Choroid plexus epithelial cell (primary cell): ENCODE measurements around the gene MAMDC2.

Source experiments
- DNase-seq: peaks from one replicate; pipeline ENCODE4 v3.0.0-alpha.2; 2010; ENCODE audit warnings: low read depth
- H3K4me3 ChIP-seq: 2 replicates; pipeline ENCODE4 v1.5.1; 2011; ENCODE audit warnings: low read depth, mild to moderate bottlenecking, control low read depth, low read length, moderate library complexity
- TF ChIP-seq, protein P1 (sequence below): conservative IDR thresholded peaks from 2 replicates; pipeline ENCODE4 v1.5.1; 2011; ENCODE audit warnings: low read depth, mild to moderate bottlenecking, control low read depth, inconsistent platforms, low read length, moderate library complexity

MAMDC2 gene

DNA sequence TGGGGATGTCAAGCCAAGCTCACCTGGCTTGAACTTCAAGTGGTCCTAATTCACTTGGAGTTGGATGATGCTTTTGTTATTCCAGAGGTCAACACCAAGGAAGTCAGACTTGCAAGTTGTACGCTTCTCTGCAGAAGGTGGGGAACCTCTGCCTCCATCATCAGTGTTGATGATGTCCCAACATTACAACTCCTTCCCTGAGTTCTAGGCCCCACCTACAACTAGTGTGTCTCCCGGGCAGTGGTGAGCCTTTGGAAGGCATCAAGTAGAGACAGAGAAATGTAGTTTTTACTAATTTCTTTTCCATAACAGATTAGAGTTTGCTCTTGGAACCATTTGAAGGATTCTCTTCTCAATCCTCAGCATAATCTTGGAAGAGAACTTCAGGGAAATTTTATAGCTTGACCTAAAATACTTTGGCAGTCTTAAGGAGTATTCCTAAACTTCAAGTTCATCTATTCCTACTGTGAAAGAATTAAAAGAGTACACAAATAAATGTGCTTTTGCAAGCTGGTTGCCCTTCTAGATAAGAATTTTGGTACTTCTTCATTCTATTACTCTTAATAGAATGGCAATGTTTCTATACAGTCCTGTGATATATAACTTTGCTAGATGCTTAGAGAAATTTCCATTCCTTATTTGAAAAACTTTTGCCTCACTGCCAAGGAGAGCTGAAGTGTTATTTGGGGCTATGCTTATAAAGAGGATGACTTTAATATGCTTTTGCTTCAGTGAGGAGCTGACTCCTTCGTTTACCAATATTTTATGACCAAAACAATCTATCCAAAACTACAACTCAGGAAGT lies 12.0 kb downstream of the MAMDC2 start:
- TF ChIP-seq, protein P1, sequence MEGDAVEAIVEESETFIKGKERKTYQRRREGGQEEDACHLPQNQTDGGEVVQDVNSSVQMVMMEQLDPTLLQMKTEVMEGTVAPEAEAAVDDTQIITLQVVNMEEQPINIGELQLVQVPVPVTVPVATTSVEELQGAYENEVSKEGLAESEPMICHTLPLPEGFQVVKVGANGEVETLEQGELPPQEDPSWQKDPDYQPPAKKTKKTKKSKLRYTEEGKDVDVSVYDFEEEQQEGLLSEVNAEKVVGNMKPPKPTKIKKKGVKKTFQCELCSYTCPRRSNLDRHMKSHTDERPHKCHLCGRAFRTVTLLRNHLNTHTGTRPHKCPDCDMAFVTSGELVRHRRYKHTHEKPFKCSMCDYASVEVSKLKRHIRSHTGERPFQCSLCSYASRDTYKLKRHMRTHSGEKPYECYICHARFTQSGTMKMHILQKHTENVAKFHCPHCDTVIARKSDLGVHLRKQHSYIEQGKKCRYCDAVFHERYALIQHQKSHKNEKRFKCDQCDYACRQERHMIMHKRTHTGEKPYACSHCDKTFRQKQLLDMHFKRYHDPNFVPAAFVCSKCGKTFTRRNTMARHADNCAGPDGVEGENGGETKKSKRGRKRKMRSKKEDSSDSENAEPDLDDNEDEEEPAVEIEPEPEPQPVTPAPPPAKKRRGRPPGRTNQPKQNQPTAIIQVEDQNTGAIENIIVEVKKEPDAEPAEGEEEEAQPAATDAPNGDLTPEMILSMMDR, result no peak
- no peak overlapping the region for H3K4me3 ChIP-seq
- no peak for DNase-seq

DNA sequence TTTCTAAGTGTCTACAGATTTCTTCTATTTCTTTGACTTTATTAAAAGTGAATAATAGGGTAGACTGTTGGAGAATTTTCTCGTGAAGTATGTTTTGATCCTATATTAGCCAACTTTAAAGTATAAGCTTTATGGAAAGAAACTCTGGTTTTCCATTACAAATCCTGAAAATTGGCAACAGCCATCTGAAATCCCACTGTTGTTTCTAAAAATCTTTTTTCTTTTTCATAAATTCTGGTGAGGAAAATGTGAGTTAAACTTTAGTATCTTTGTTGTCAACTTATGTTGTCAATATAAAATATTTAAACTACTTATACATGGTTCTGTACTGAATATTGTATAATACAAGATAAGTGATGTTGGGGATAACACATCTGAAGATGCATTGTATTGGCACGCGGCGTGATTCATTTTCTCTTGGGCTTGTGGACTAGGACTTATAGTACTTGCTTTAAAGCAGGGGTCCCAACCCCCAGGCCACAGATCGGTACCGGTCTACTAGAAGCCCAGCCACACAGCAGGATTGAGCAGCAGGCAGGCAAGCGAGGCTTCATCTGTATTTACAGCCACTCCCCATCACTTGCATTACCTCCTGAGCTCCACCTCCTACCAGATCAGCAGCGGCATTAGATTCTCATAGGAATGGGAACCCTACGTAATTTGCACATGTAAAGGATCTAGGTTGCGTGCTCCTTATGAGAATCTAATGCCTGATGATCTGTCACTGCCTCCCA lies 12.7 kb downstream of the MAMDC2 start:
- H3K4me3 ChIP-seq, result no peak overlapping the region
- no peak for DNase-seq
- TF ChIP-seq, protein P1, result no peak

DNA sequence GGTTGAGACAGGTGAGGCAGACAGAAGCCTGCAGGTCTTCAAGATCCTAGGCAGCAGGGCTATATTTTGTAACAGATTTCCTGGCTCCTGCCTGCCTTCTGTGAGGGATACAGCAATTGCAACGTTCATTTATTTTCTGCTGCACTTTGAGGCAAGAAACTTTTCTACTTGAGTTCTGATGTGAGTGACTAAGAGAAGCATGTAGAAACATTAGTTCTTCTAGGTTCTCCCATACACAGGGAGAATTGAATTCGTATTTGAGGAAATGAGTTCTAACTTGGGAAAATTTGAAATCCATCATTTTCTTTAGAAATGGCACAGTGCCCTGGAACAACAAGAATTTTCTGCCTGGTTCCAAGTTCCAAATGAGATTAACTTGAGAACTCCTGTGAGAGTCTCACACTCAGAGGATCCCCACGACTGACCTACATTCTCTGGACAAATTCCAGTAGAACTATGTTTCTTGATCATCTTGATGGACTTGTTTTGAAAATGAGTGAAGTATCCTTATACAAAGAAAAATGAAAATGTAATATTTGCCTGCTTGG lies 15.0 kb downstream of the MAMDC2 start:
- TF ChIP-seq, protein P1, result no peak
- no peak overlapping the region for H3K4me3 ChIP-seq
- DNase-seq, result peak; percentile 36

GRCh38 chr9:70060148-70060882 lies 16.7 kb downstream of the MAMDC2 start:
- TF ChIP-seq, protein P1, result no peak
- H3K4me3 ChIP-seq, result no peak overlapping the region
- DNase-seq, result no peak

- H3K4me3 ChIP-seq, result no peak overlapping the region
- DNase-seq, result no peak
- TF ChIP-seq, protein P1, result no peak
These were observed 17.3 kb downstream of the MAMDC2 start for GRCh38 chr9:70060883-70061507.

DNA sequence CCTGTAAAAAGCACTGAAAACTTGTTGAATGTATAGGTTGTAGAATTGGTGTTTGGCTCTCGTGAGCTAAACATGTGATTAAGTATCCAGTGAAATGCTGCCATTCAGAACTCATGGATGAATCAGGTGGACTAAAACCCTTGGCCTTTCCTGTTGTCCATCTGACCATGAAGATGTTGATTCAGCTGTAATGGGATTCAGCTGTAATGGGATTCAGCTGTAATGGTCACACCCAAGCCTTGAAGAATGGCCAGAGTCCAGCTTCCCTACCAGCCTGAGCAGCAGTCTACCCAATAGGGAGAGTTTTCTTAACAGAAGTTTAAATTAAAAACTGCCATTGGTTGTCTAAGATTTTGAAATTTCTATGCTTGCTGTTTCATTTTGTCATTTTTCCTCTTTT lies 18.1 kb downstream of the MAMDC2 start:
- H3K4me3 ChIP-seq, result no peak overlapping the region
- TF ChIP-seq, protein P1, result no peak
- no peak for DNase-seq
